HEK293 (cell line): Measurements from ENCODE around the gene KCNIP4.

Experiments
- ZFP3 ChIP-seq: fragments of 450-650 bp; formaldehyde crosslinking; IDR thresholded peaks from 2 replicates; pipeline ENCODE4 v1.5.1; 2016; ENCODE audit warnings: low read depth, missing biosample characterization, missing genetic modification characterization
- ZFP37 ChIP-seq: fragments of 450-650 bp; formaldehyde crosslinking; IDR thresholded peaks from 2 replicates; pipeline ENCODE4 v1.5.1; 2016; ENCODE audit warnings: missing biosample characterization, missing genetic modification characterization
- ZNF221 ChIP-seq: fragments of 450-650 bp; formaldehyde crosslinking; IDR thresholded peaks from 2 replicates; pipeline ENCODE4 v1.5.1; 2017; ENCODE audit warnings: missing biosample characterization, missing genetic modification characterization, borderline replicate concordance
- ZNF274 ChIP-seq, 2 experiments: fragments of 200-500 bp in 1 of 2; fragments of 450-650 bp in 1 of 2; sonication (Bioruptor generic) in 1 of 2; formaldehyde crosslinking in 1 of 2; IDR thresholded peaks; 2 replicates each; pipeline versions ENCODE4 v1.5.1 to v1.6.1; 2014 to 2016; ENCODE audit warnings: borderline replicate concordance in 1 of 2, inconsistent platforms in 1 of 2, low read length in 1 of 2, missing biosample characterization in 1 of 2, missing genetic modification characterization in 1 of 2
- ZNF292 ChIP-seq: fragments of 450-650 bp; formaldehyde crosslinking; IDR thresholded peaks from 2 replicates; pipeline ENCODE4 v1.5.1; 2016; ENCODE audit warnings: low read depth, missing biosample characterization, missing genetic modification characterization, borderline replicate concordance
- ZNF416 ChIP-seq: fragments of 450-650 bp; formaldehyde crosslinking; IDR thresholded peaks from 2 replicates; pipeline ENCODE4 v1.5.1; 2016; ENCODE audit warnings: missing biosample characterization, missing genetic modification characterization
- ZNF621 ChIP-seq: fragments of 450-650 bp; formaldehyde crosslinking; IDR thresholded peaks from 2 replicates; pipeline ENCODE4 v1.5.1; 2017; ENCODE audit warnings: missing biosample characterization, missing genetic modification characterization
- ZNF623 ChIP-seq: fragments of 450-650 bp; formaldehyde crosslinking; IDR thresholded peaks from 2 replicates; pipeline ENCODE4 v1.5.1; 2016; ENCODE audit warnings: missing biosample characterization, missing genetic modification characterization
- ZNF76 ChIP-seq: fragments of 450-650 bp; formaldehyde crosslinking; IDR thresholded peaks from 2 replicates; pipeline ENCODE4; 2016; ENCODE audit warnings: low read depth, missing biosample characterization, missing genetic modification characterization, borderline replicate concordance
- TF ChIP-seq, protein P1 (sequence below): fragments of 450-650 bp; formaldehyde crosslinking; IDR thresholded peaks from 2 replicates; pipeline ENCODE4 v1.5.1; 2016; ENCODE audit warnings: missing biosample characterization, missing genetic modification characterization
- TF ChIP-seq, protein P2 (sequence below): fragments of 450-650 bp; formaldehyde crosslinking; IDR thresholded peaks from 2 replicates; pipeline ENCODE4 v1.5.1; 2016; ENCODE audit warnings: missing biosample characterization, missing genetic modification characterization
- TF ChIP-seq, protein P3 (sequence below): fragments of 450-650 bp; formaldehyde crosslinking; IDR thresholded peaks from 2 replicates; pipeline ENCODE4 v1.5.1; 2016; ENCODE audit warnings: missing biosample characterization, missing genetic modification characterization
- TF ChIP-seq, protein P4 (sequence below): sonication (generic); formaldehyde crosslinking; IDR thresholded peaks from 2 replicates; pipeline ENCODE4 v1.8.1; 2022; ENCODE audit warnings: mild to moderate bottlenecking, moderate library complexity, missing genetic modification reagents
- TF ChIP-seq, protein P5 (sequence below): fragments of 450-650 bp; formaldehyde crosslinking; IDR thresholded peaks from 2 replicates; pipeline ENCODE4 v1.5.1; 2016; ENCODE audit warnings: missing biosample characterization, missing genetic modification characterization

DNA sequence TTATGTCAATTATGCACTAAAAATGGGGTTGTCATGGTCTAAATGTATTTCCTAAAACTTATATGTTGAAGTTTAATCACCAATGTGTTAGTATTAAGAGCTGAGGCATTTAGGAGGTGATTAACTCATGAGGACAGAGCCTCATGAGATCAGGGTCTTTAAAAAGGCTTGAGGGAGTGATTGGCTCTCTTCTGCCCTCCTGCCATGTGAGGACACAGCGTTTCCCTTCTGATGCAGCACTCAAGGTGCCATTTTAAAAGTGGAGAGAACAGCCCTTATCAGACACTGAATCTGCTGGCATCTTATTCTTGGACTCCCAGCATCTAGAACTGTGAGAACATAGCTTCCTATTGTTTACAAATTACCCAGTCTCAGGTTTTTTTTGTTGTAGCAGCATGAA is 581.7 kb downstream of the KCNIP4 start:
- TF ChIP-seq, protein P1, sequence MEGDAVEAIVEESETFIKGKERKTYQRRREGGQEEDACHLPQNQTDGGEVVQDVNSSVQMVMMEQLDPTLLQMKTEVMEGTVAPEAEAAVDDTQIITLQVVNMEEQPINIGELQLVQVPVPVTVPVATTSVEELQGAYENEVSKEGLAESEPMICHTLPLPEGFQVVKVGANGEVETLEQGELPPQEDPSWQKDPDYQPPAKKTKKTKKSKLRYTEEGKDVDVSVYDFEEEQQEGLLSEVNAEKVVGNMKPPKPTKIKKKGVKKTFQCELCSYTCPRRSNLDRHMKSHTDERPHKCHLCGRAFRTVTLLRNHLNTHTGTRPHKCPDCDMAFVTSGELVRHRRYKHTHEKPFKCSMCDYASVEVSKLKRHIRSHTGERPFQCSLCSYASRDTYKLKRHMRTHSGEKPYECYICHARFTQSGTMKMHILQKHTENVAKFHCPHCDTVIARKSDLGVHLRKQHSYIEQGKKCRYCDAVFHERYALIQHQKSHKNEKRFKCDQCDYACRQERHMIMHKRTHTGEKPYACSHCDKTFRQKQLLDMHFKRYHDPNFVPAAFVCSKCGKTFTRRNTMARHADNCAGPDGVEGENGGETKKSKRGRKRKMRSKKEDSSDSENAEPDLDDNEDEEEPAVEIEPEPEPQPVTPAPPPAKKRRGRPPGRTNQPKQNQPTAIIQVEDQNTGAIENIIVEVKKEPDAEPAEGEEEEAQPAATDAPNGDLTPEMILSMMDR (tag by site-specific recombination) = no peak
- no peak for TF ChIP-seq ZFP3
- no peak for TF ChIP-seq ZNF76 (tag by site-specific recombination)
- TF ChIP-seq, protein P2, sequence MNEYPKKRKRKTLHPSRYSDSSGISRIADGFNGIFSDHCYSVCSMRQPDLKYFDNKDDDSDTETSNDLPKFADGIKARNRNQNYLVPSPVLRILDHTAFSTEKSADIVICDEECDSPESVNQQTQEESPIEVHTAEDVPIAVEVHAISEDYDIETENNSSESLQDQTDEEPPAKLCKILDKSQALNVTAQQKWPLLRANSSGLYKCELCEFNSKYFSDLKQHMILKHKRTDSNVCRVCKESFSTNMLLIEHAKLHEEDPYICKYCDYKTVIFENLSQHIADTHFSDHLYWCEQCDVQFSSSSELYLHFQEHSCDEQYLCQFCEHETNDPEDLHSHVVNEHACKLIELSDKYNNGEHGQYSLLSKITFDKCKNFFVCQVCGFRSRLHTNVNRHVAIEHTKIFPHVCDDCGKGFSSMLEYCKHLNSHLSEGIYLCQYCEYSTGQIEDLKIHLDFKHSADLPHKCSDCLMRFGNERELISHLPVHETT (tag by site-specific recombination) = no peak
- TF ChIP-seq, protein P3, sequence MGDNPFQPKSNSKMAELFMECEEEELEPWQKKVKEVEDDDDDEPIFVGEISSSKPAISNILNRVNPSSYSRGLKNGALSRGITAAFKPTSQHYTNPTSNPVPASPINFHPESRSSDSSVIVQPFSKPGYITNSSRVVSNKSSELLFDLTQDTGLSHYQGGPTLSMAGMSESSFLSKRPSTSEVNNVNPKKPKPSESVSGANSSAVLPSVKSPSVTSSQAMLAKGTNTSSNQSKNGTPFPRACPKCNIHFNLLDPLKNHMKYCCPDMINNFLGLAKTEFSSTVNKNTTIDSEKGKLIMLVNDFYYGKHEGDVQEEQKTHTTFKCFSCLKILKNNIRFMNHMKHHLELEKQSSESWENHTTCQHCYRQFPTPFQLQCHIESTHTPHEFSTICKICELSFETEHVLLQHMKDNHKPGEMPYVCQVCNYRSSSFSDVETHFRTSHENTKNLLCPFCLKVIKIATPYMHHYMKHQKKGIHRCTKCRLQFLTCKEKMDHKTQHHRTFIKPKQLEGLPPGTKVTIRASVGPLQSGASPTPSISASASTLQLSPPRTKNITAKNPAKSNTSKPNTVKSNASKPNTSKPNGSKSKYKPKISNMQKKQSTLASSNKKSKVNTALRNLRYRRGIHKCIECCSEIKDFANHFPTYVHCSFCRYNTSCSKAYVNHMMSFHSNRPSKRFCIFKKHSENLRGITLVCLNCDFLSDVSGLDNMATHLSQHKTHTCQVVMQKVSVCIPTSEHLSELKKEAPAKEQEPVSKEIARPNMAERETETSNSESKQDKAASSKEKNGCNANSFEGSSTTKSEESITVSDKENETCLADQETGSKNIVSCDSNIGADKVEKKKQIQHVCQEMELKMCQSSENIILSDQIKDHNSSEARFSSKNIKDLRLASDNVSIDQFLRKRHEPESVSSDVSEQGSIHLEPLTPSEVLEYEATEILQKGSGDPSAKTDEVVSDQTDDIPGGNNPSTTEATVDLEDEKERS (tag by site-specific recombination) = no peak
- no peak for TF ChIP-seq ZNF274 (IDR thresholded peaks at IDR 0.05; ENCODE audit: low read length)
- no peak for TF ChIP-seq ZNF274 (tag by site-specific recombination; IDR thresholded peaks at IDR 0.05; ENCODE audit: borderline replicate concordance)
- TF ChIP-seq, protein P4, sequence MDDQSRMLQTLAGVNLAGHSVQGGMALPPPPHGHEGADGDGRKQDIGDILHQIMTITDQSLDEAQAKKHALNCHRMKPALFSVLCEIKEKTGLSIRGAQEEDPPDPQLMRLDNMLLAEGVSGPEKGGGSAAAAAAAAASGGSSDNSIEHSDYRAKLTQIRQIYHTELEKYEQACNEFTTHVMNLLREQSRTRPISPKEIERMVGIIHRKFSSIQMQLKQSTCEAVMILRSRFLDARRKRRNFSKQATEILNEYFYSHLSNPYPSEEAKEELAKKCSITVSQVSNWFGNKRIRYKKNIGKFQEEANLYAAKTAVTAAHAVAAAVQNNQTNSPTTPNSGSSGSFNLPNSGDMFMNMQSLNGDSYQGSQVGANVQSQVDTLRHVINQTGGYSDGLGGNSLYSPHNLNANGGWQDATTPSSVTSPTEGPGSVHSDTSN = no peak
- TF ChIP-seq ZNF221 (tag by site-specific recombination) = no peak
- TF ChIP-seq ZNF621 (tag by site-specific recombination) = no peak
- no peak for TF ChIP-seq ZNF623 (tag by site-specific recombination)
- TF ChIP-seq ZFP37 = no peak
- no peak for TF ChIP-seq ZNF416 (tag by site-specific recombination)
- TF ChIP-seq, protein P5, sequence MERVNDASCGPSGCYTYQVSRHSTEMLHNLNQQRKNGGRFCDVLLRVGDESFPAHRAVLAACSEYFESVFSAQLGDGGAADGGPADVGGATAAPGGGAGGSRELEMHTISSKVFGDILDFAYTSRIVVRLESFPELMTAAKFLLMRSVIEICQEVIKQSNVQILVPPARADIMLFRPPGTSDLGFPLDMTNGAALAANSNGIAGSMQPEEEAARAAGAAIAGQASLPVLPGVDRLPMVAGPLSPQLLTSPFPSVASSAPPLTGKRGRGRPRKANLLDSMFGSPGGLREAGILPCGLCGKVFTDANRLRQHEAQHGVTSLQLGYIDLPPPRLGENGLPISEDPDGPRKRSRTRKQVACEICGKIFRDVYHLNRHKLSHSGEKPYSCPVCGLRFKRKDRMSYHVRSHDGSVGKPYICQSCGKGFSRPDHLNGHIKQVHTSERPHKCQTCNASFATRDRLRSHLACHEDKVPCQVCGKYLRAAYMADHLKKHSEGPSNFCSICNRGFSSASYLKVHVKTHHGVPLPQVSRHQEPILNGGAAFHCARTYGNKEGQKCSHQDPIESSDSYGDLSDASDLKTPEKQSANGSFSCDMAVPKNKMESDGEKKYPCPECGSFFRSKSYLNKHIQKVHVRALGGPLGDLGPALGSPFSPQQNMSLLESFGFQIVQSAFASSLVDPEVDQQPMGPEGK = no peak
- no peak for TF ChIP-seq ZNF292 (tag by site-specific recombination)
